Esophagus squamous epithelium (tissue), 5 donors: ENCODE results near the gene CCR5. TPM values are rescaled to one million over a fixed set of nuclear protein-coding genes. Genes with fewer than 3 reads are reported as not detected.

Experiments used
- DNase-seq: peaks from one replicate; lab custom pipeline; 2025; lab: John Stamatoyannopoulos, UW
- H3K27ac ChIP-seq, 4 donors: fragments of 200-600 bp; sonication (generic); one replicate each; pipeline ENCODE4 v1.5.1; 2016 to 2019; ENCODE audit warnings: mild to moderate bottlenecking in 1 of 4
- H3K27me3 ChIP-seq, 4 donors: fragments of 200-600 bp; sonication (generic); 1 replicate in 3 of 4; 2 replicates in 1 of 4; pipeline versions ENCODE4 v1.5.1 to v1.6.0; 2017 to 2021; ENCODE audit warnings: antibody characterized with exemption in 1 of 4
- H3K36me3 ChIP-seq, 3 donors: fragments of 200-600 bp; sonication (generic); one replicate each; pipeline ENCODE4 v1.5.1; 2016 to 2019
- H3K4me1 ChIP-seq, 3 donors: fragments of 200-600 bp; sonication (generic); one replicate each; pipeline ENCODE4 v1.5.1; 2017 to 2019
- H3K4me3 ChIP-seq, 4 donors: fragments of 200-600 bp; sonication (generic); 1 replicate in 3 of 4; 2 replicates in 1 of 4; pipeline ENCODE4 v1.5.1; 2016 to 2019; ENCODE audit warnings: mild to moderate bottlenecking in 2 of 4, moderate library complexity in 1 of 4
- H3K9me3 ChIP-seq, 3 donors: fragments of 200-600 bp; sonication (generic); one replicate each; pipeline ENCODE4 v1.5.1; 2016 to 2019
- POLR2A ChIP-seq, 4 donors: fragments of 450-650 bp; IDR thresholded peaks; one replicate each; pipeline ENCODE4 v1.6.1; 2017; ENCODE audit warnings: antibody characterized with exemption in 4 of 4, mild to moderate bottlenecking in 4 of 4, moderate library complexity in 3 of 4
- WGBS, 2 donors: methylation state at CpG; one replicate each; pipeline ENCODE4 v1.1.5; 2018; 5-methylcytosine and 5-hydroxymethylcytosine counted together
- intact Hi-C: fragments of 100-400 bp; cut with DNase I; formaldehyde crosslinking; loops from one replicate; pipeline ENCODE4 v1.15.0; 2022
- total RNA-seq, 4 donors: library from RNA; depleted of rRNA; stranded (reverse); fragments of >200 nt; gene quantifications; one replicate each; pipeline ENCODE4 v1.1.0, GENCODE V29; 2016
- TF ChIP-seq, protein P1 (sequence below), 6 experiments: fragments of 450-650 bp in 4 of 6; fragments of 200-600 bp in 2 of 6; sonication (generic) in 2 of 6; IDR thresholded peaks; one replicate each; pipeline ENCODE4 v1.5.1; 2016 to 2019; ENCODE audit warnings: antibody characterized with exemption in 6 of 6, mild to moderate bottlenecking in 4 of 6, moderate library complexity in 4 of 6
- donor health status: DM: yes; HTN: yes; CAD: no.

The CCR5 gene
- total RNA-seq, 4 donors from 2014 or later: 0.61 to 2.5 (median 0.93) TPM

DNA sequence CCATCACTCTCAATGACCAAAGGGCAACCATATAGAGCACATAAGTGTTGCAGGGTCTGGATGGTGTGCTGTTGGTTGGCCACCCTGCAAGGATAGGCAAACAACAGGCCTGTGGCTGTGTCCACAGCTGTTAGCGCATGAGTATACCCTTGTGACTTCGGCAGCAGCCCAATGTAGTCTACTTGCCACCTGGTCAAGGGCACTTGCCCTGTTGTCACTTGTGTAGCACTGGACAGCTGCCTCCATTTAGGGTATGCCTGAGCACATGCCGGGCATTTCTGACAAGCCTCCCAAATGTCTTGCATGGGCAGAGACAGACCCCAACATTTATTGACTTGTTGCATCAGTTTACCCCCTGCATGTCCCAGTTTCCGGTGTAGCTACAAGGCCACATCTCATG lies 49.1 kb downstream of the CCR5 start:
- peaks cover 0 to 18% (median 0%) of the 10 kb centered on the region in 3 donors for H3K4me1 ChIP-seq
- no peaks in the 10 kb centered on the region for H3K9me3 ChIP-seq
- TF ChIP-seq, protein P1, sequence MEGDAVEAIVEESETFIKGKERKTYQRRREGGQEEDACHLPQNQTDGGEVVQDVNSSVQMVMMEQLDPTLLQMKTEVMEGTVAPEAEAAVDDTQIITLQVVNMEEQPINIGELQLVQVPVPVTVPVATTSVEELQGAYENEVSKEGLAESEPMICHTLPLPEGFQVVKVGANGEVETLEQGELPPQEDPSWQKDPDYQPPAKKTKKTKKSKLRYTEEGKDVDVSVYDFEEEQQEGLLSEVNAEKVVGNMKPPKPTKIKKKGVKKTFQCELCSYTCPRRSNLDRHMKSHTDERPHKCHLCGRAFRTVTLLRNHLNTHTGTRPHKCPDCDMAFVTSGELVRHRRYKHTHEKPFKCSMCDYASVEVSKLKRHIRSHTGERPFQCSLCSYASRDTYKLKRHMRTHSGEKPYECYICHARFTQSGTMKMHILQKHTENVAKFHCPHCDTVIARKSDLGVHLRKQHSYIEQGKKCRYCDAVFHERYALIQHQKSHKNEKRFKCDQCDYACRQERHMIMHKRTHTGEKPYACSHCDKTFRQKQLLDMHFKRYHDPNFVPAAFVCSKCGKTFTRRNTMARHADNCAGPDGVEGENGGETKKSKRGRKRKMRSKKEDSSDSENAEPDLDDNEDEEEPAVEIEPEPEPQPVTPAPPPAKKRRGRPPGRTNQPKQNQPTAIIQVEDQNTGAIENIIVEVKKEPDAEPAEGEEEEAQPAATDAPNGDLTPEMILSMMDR (IDR thresholded peaks at IDR 0.05): no peak
- 100% methylated on average over 1 to 2 of the region's 4 CpGs for WGBS, 2 donors
- intact Hi-C loops: no loop called here
- no peaks in the 10 kb centered on the region for H3K27me3 ChIP-seq
- H3K4me3 ChIP-seq: no peak overlapping the region
- no peaks in the 10 kb centered on the region for H3K36me3 ChIP-seq
- no peak for DNase-seq
- H3K27ac ChIP-seq: no peak overlapping the region

DNA sequence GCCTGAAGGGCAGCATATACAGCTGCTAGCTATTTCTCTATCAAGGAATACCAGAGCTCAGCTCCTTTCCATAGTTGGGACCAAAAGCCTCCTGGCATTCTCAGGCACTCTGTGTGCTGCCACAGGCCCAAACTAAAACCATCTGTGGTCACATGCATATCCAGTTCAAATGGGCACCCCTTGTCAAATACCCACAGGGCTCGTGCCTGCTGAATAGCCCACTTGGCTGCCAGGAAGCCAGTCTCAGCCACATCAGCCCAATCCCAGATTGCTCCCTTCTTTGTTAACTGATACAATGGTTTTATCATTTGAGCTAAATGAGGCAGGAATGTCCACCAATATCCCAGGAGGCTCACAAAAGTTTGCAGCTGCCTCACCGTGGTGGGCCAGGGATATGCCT lies 50.2 kb downstream of the CCR5 start:
- TF ChIP-seq, protein P1 (IDR thresholded peaks at IDR 0.05): no peak
- TF ChIP-seq POLR2A (IDR thresholded peaks at IDR 0.05): no peak
- Histone ChIP-seq H3K27me3 (no peaks in the 10 kb centered on the region), H3K4me3 (no peak overlapping the region), H3K4me1 (peaks cover 0 to 18% (median 0%) of the 10 kb centered on the region in 3 donors), H3K36me3 (no peaks in the 10 kb centered on the region), H3K27ac (no peak overlapping the region), H3K9me3 (no peaks in the 10 kb centered on the region)
- DNase-seq: no peak
- intact Hi-C loops: no loop called here
- 100% methylated on average over 1 of the region's 2 CpGs for WGBS, 2 donors

DNA sequence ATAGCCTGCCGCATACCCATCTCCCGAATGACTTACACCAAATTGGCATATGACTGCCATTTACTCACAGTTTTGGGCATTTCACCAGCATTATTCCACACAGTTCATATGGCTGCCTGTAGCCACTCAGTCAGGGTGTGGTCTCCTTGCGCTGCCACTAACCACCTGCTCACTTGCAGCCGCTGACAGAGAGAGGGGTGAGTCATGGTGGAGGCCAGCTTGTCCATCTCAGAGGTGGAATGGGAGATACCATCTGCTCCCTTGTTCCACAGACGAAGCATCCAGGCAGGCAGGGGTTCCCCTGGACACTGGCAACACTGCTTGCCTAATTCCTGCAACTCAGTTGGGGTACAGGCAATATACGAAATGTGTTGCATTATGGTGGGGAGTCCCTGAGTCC lies 51.9 kb downstream of the CCR5 start:
- no peaks in the 10 kb centered on the region for H3K9me3 ChIP-seq
- H3K27me3 ChIP-seq: no peaks in the 10 kb centered on the region
- peaks cover 0 to 7% (median 0%) of the 10 kb centered on the region in 3 donors for H3K4me1 ChIP-seq
- TF ChIP-seq, protein P1 (IDR thresholded peaks at IDR 0.05): no peak
- TF ChIP-seq POLR2A (IDR thresholded peaks at IDR 0.05): no peak
- no peak overlapping the region for H3K27ac ChIP-seq
- WGBS, 2 donors: 61% methylated on average over 2 to 4 of the region's 6 CpGs
- no peaks in the 10 kb centered on the region for H3K36me3 ChIP-seq
- DNase-seq: no peak
- H3K4me3 ChIP-seq: no peak overlapping the region
- intact Hi-C loops: no loop called here

DNA sequence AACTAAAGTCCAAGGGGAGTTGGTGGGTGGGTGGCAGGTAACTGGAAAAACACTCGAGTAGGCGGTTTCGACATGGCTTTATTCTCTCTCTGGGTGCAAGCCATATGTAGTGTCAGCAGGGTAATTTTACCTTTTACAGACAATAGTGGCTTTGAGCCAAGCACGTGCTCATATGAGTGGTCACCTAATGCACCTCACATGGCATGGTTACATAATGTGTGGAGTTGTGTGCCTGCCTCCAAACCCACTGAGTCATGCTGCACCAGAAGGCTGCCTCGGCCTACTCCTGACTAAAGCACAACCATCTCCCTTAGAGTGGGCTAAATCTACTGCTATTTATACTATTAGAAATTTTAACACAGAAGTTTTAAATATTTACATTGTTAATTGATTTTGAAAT lies 52.8 kb downstream of the CCR5 start:
- WGBS, 2 donors: 42 to 49% methylated on average over 2 to 5 of the region's 5 CpGs
- no peaks in the 10 kb centered on the region for H3K27me3 ChIP-seq
- no peak for TF ChIP-seq POLR2A (IDR thresholded peaks at IDR 0.05)
- TF ChIP-seq, protein P1 (IDR thresholded peaks at IDR 0.05): no peak
- intact Hi-C loops: no loop called here
- no peak for DNase-seq
- no peaks in the 10 kb centered on the region for H3K9me3 ChIP-seq
- H3K4me1 ChIP-seq: peaks cover 0 to 17% (median 0%) of the 10 kb centered on the region in 3 donors
- H3K4me3 ChIP-seq: no peak overlapping the region
- no peak overlapping the region for H3K27ac ChIP-seq
- H3K36me3 ChIP-seq: no peaks in the 10 kb centered on the region

Other genes starting within 250 kb of the CCR5 start
- 1 to 10 TPM in 3 of 4 donors, under 1 TPM in 1; 0.45 to 8.6 (median 2.8) TPM for gene CCR1, start 162.6 kb upstream of the CCR5 start, total RNA-seq
- not detected for gene CCR3, start 128.5 kb upstream of the CCR5 start, total RNA-seq
- 1 to 10 TPM in 3 of 4 donors, under 1 TPM in 1; 0.40 to 6.0 (median 1.9) TPM for gene CCR2, start 16.8 kb upstream of the CCR5 start, total RNA-seq
- gene CCRL2, start 36.3 kb downstream of the CCR5 start, total RNA-seq: 1 to 10 TPM in 2 of 4 donors, under 1 TPM in 1, not detected in 1; 0.48 to 1.5 (median 1.1) TPM
- 100 to 1,000 TPM in 1 of 4 donors, 1 to 10 TPM in 2, under 1 TPM in 1; 0.57 to 204 (median 2.6) TPM for gene LTF, start 94.0 kb downstream of the CCR5 start, total RNA-seq
- not detected for gene RTP3, start 127.0 kb downstream of the CCR5 start, total RNA-seq
- gene LRRC2, start 195.4 kb downstream of the CCR5 start, total RNA-seq: 1 to 10 TPM in 2 of 4 donors, under 1 TPM in 1, not detected in 1; 0.26 to 2.7 (median 1.1) TPM
- gene FAM240A, start 241.6 kb downstream of the CCR5 start, total RNA-seq: under 1 TPM in 1 of 4 donors, not detected in 3; 0.50 TPM